SK-N-SH (cell line): ENCODE data around the gene IL12RB1. TPM values are rescaled to one million over a fixed set of nuclear protein-coding genes. Genes with fewer than 3 reads are reported as not detected.

Experiments used
- CTCF ChIA-PET: fragments of 300-600, 350-600 bp; formaldehyde crosslinking; extraction: SDS; loops from one replicate; lab custom pipeline; 2021; lab: Yijun Ruan, JAX
- POLR2A ChIA-PET: fragments of 350-600 bp; sonication (Branson Sonifier 250); formaldehyde crosslinking; extraction: SDS; loops from one replicate; lab custom pipeline; 2020; ENCODE audit warnings: antibody characterized with exemption, inconsistent platforms; lab: Yijun Ruan, JAX
- DNase-seq: peaks from one replicate; pipeline ENCODE4 v3.0.0; 2012
- H2AFZ ChIP-seq: fragments of 200-600 bp; sonication (generic); 2 replicates; pipeline ENCODE4 v1.8.1; 2016; ENCODE audit warnings: antibody characterized with exemption, mild to moderate bottlenecking, low read depth
- H3F3A ChIP-seq: fragments of 200-600 bp; sonication (generic); replicated peaks from 2 replicates; pipeline ENCODE3; 2016; ENCODE audit warnings: antibody characterized with exemption, mild to moderate bottlenecking; ENCODE audit not compliant: insufficient read depth
- H3K27ac ChIP-seq, 2 experiments: fragments of 200-500 bp in 1 of 2; fragments of 200-600 bp in 1 of 2; sonication (Bioruptor generic) in 1 of 2; sonication (generic), shearing (Covaris generic) in 1 of 2; 2 replicates each; pipeline versions ENCODE4 v1.5.1 to v1.6.1; 2014 to 2016; ENCODE audit warnings: low read depth in 2 of 2, inconsistent platforms in 1 of 2, low read length in 1 of 2, mild to moderate bottlenecking in 1 of 2, mixed read lengths in 1 of 2
- H3K27me3 ChIP-seq: fragments of 200-600 bp; sonication (generic), shearing (Covaris generic); 2 replicates; pipeline ENCODE4 v1.6.1; 2016; ENCODE audit warnings: mixed run types; ENCODE audit not compliant: insufficient read depth
- H3K36me3 ChIP-seq, 2 experiments: fragments of 200-500 bp in 1 of 2; fragments of 200-600 bp in 1 of 2; sonication (Bioruptor generic) in 1 of 2; sonication (generic) in 1 of 2; replicated peaks in 1 of 2; 2 replicates each; pipeline versions ENCODE3 to v1.5.1; 2014 to 2016; ENCODE audit warnings: low read length in 1 of 2, mild to moderate bottlenecking in 1 of 2; ENCODE audit not compliant: insufficient read depth in 2 of 2, control insufficient read depth in 1 of 2
- H3K4me1 ChIP-seq, 2 experiments: fragments of 200-500 bp in 1 of 2; fragments of 200-600 bp in 1 of 2; sonication (Bioruptor generic) in 1 of 2; sonication (generic), shearing (Covaris generic) in 1 of 2; 2 replicates each; pipeline versions ENCODE4 v1.5.1 to v1.6.1; 2014 to 2016; ENCODE audit warnings: low read depth in 1 of 2, low read length in 1 of 2, mixed run types in 1 of 2; ENCODE audit not compliant: insufficient read depth in 2 of 2, control insufficient read depth in 1 of 2
- H3K4me2 ChIP-seq: fragments of 200-600 bp; sonication (generic), shearing (Covaris generic); 2 replicates; pipeline ENCODE4 v1.6.1; 2017; ENCODE audit warnings: mixed run types
- H3K4me3 ChIP-seq, 2 experiments: fragments of 200-500 bp in 1 of 2; fragments of 200-600 bp in 1 of 2; sonication (Bioruptor generic) in 1 of 2; sonication (generic), shearing (Covaris generic) in 1 of 2; 2 replicates each; pipeline versions ENCODE4 v1.5.1 to v1.8.1; 2014 to 2016; ENCODE audit warnings: low read depth in 2 of 2, inconsistent platforms in 1 of 2, low read length in 1 of 2, mild to moderate bottlenecking in 1 of 2, mixed read lengths in 1 of 2, moderate library complexity in 1 of 2
- H3K79me2 ChIP-seq: fragments of 200-600 bp; sonication (generic); 2 replicates; pipeline ENCODE4 v1.8.1; 2017; ENCODE audit warnings: mild to moderate bottlenecking; ENCODE audit not compliant: insufficient read depth
- H3K9ac ChIP-seq: fragments of 200-600 bp; sonication (generic); 2 replicates; pipeline ENCODE4 v1.6.1; 2017; ENCODE audit warnings: mixed run types
- H3K9me2 ChIP-seq: fragments of 200-600 bp; sonication (generic); 2 replicates; pipeline ENCODE4 v1.6.1; 2017; ENCODE audit warnings: mixed run types
- H3K9me3 ChIP-seq: fragments of 200-600 bp; sonication (generic); 2 replicates; pipeline ENCODE4 v1.6.1; 2017; ENCODE audit warnings: mixed run types, mild to moderate bottlenecking, moderate library complexity
- H4K20me1 ChIP-seq: fragments of 200-600 bp; sonication (generic); 2 replicates; pipeline ENCODE4 v1.6.1; 2017; ENCODE audit warnings: mild to moderate bottlenecking, mixed run types; ENCODE audit not compliant: insufficient read depth
- CHD2 ChIP-seq: fragments of 150-350 bp; IDR thresholded peaks from 2 replicates; pipeline ENCODE4 v1.6.1; 2018; ENCODE audit warnings: low read length; ENCODE audit not compliant: partially characterized antibody
- IRF3 ChIP-seq: fragments of 150-350 bp; IDR thresholded peaks from 2 replicates; pipeline ENCODE4 v1.6.1; 2016; ENCODE audit warnings: mild to moderate bottlenecking, low read depth, low read length
- MXI1 ChIP-seq: IDR thresholded peaks from 2 replicates; pipeline ENCODE4 v1.6.1; 2012; ENCODE audit warnings: mild to moderate bottlenecking, low read depth, low read length, improper control_type of control experiment
- RAD21 ChIP-seq: IDR thresholded peaks from 2 replicates; pipeline ENCODE4 v1.6.1; 2012; ENCODE audit warnings: mild to moderate bottlenecking, low read length
- TCF12 ChIP-seq: IDR thresholded peaks from 2 replicates; pipeline ENCODE4 v1.4.0; 2012
- WGBS: methylation state at CpG from one replicate; pipeline ENCODE4 v1.1.6; 2017; ENCODE audit warnings: low lambda C conversion rate; 5-methylcytosine and 5-hydroxymethylcytosine counted together
- polyA plus RNA-seq, 3 experiments: library from polyadenylated mRNA; depleted of rRNA; stranded (reverse); fragments of >200 nt; gene quantifications; 2 replicates each; pipeline ENCODE4 v1.2.3, GENCODE V29; 2012
- TF ChIP-seq, protein P1 (sequence below): IDR thresholded peaks from 2 replicates; pipeline ENCODE4 v1.6.1; 2012; ENCODE audit warnings: mild to moderate bottlenecking, low read depth, low read length, moderate library complexity
- TF ChIP-seq, protein P2 (sequence below): IDR thresholded peaks from 2 replicates; pipeline ENCODE4 v1.4.0; 2012; ENCODE audit warnings: low read depth, borderline replicate concordance

The IL12RB1 gene
- polyA plus RNA-seq, 1 of the 3 experiments (the other 2 are of a cell fraction), result 0.02 TPM

- TF ChIP-seq, protein P1, sequence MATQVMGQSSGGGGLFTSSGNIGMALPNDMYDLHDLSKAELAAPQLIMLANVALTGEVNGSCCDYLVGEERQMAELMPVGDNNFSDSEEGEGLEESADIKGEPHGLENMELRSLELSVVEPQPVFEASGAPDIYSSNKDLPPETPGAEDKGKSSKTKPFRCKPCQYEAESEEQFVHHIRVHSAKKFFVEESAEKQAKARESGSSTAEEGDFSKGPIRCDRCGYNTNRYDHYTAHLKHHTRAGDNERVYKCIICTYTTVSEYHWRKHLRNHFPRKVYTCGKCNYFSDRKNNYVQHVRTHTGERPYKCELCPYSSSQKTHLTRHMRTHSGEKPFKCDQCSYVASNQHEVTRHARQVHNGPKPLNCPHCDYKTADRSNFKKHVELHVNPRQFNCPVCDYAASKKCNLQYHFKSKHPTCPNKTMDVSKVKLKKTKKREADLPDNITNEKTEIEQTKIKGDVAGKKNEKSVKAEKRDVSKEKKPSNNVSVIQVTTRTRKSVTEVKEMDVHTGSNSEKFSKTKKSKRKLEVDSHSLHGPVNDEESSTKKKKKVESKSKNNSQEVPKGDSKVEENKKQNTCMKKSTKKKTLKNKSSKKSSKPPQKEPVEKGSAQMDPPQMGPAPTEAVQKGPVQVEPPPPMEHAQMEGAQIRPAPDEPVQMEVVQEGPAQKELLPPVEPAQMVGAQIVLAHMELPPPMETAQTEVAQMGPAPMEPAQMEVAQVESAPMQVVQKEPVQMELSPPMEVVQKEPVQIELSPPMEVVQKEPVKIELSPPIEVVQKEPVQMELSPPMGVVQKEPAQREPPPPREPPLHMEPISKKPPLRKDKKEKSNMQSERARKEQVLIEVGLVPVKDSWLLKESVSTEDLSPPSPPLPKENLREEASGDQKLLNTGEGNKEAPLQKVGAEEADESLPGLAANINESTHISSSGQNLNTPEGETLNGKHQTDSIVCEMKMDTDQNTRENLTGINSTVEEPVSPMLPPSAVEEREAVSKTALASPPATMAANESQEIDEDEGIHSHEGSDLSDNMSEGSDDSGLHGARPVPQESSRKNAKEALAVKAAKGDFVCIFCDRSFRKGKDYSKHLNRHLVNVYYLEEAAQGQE, result no peak
- no peak for TF ChIP-seq IRF3
- no peak for TF ChIP-seq RAD21
- TF ChIP-seq, protein P2, sequence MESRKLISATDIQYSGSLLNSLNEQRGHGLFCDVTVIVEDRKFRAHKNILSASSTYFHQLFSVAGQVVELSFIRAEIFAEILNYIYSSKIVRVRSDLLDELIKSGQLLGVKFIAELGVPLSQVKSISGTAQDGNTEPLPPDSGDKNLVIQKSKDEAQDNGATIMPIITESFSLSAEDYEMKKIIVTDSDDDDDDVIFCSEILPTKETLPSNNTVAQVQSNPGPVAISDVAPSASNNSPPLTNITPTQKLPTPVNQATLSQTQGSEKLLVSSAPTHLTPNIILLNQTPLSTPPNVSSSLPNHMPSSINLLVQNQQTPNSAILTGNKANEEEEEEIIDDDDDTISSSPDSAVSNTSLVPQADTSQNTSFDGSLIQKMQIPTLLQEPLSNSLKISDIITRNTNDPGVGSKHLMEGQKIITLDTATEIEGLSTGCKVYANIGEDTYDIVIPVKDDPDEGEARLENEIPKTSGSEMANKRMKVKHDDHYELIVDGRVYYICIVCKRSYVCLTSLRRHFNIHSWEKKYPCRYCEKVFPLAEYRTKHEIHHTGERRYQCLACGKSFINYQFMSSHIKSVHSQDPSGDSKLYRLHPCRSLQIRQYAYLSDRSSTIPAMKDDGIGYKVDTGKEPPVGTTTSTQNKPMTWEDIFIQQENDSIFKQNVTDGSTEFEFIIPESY, result no peak
- TF ChIP-seq CHD2, result no peak
- no peak for TF ChIP-seq MXI1
These were observed 854 bp downstream of the IL12RB1 start (continued) for GRCh38 chr19:18085702-18086457.

- CTCF ChIA-PET, result interaction anchor here (2.5 kb wide), 1 partner anchor 77 kb away, joined by 6 read pairs; no protein-coding TSS in a partner anchor
- POLR2A ChIA-PET, result no interaction called here
These were observed 2.6 kb downstream of the IL12RB1 start for GRCh38 chr19:18083929-18084684.

More at GRCh38 chr19:18083929-18084684, 2.6 kb downstream of the IL12RB1 start:
- 21% methylated on average over 8 of the region's 8 CpGs for WGBS
- TF ChIP-seq MXI1 (no peak), TCF12 (no peak)
- Histone ChIP-seq H3F3A (no peaks in the 10 kb centered on the region), H3K27ac (no peak overlapping the region), H3K27me3 (peaks cover 7% of the 10 kb centered on the region), H3K79me2 (no peaks in the 10 kb centered on the region), H3K9me2 (no peaks in the 10 kb centered on the region), H2AFZ (no peak overlapping the region), H3K4me3 (no peak overlapping the region), H3K36me3 (no peaks in the 10 kb centered on the region), H3K9ac (no peak overlapping the region), H3K4me1 (no peaks in the 10 kb centered on the region), H3K4me2 (no peak overlapping the region), H3K9me3 (no peaks in the 10 kb centered on the region), H4K20me1 (no peaks in the 10 kb centered on the region)
- DNase-seq, result no peak
